T-helper 22 cell (primary cell): Measurements from ENCODE around the gene FER.
"Not testable (repeated sequence)": the region's sequence is repeated elsewhere in the genome, so short reads cannot be mapped to it uniquely, and the experiment has no call there.

Experiments
- DNase-seq: peaks from one replicate; pipeline ENCODE4 v3.0.0-alpha.2; 2020; ENCODE audit warnings: low read depth

Gene FER

DNA sequence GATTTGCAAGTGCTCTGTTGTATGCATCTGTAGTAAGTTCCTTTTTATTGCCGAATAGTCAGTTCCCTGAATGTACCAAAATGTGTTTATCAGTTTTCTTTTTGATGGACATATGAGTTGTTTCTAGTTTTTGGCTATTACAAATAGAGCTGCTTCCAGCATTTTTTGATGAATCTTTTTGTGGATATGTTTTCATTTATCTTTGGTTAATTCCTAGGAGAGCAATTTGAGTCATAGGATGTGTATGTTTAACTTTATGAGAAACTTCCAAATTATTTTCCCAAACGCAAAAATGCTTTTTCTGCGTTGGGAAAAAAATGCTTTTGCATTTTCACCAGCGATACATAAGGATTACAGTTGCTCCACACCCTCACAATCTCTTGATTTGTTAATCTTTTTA is 287.7 kb downstream of the FER start:
- DNase-seq: no peak

DNA sequence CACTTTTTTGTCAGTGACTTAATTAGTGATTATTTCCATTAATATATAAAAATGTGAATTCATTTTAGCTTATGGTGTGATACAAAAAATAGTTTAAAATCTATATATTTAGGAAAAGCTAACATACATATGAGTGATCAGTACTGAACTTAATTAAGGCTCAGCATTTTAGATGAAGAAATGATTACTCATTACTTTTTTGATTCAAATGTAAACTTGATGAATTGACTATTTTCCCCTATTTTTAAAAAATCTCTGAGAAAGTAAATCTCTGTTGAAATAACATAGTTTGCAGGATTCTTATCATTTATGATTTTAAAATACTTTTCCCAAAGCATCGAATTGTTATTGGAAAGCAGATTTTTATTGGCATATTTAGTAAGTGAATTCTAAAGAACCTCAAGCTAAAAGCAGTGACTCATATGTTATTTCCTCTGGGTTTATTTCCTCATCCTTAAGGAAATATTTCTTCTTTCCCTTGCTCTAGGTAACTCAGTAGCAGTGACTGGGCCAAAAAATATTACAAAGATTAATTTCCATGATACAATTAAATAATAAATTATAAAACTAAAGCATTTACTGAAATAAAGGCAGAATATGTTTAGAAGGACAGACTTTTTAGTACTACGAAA is 290.6 kb downstream of the FER start:
- DNase-seq: no peak

DNA sequence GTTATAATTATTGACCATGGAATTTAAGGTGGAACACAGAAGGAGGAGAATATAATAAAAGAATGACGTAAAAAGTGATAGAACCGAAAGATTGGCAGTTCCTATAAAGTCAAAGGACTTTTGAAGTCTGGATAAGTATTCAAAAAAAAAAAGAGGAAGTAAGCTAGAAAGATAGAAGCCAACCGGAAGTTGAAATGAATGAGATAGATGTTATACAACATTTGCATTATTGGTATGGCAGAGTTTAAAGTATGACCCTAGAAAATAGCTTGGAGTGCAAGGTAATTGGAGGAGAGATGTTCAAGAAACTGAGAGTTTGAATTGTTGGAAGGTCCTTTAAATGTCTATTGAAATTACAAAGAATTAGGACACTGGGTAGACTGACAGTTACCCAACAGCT is 293.6 kb downstream of the FER start:
- DNase-seq: no peak

DNA sequence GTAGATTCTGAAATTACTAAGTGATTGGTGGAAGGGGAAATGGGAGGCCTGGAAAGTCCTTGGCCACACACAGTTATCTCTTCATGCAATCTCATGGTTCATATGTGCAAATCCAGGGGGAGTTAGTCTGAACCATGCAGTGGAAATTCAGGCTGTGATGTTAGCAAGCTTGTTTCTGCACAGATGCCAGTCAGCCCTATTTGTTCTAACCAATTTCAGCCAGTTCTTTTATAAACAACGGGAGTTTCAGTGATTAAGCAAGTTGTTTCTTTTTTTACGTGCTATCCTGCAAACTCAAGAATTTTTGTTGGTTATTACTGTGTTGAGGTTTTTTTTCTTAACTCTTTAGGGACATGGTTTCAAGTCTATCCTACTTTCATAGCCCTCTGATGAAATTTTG is 298.0 kb downstream of the FER start:
- no peak for DNase-seq

DNA sequence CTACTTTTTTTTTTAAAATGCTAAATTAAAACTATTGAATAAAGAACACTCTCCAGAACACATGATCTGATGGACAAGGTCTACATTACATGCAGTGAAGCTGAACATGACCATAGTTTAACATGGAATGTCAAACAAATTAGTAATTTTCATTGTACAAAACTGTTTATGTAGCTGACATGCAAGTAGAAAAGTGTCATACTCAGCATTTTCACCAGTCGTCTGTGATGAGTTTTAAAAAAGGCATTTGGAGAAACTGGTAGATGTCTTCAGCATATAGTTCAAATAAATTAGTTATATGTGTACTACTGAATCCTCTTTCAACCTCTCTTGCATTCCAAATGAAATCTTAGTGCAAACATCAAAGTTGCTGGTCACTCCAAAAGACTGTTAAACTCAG is 301.9 kb downstream of the FER start:
- no peak for DNase-seq

DNA sequence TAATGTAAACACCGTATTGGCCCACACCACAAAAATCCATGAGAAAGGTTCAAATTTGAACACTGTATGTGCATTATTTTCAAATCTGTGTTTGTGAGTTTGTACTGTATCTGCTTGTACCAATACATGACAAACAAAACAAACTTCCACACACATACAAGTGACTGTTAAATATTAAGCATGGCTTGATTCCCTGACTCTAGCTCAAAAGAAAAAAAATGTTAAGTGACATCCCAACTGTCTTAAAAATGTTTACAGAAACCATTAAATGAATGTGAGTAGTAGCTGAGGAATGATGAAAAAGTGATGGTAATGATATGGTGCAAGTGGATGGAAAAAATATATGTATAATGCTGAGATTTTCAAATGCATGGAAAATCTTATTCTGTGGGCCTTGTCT is 302.6 kb downstream of the FER start:
- DNase-seq: not testable (repeated sequence)

DNA sequence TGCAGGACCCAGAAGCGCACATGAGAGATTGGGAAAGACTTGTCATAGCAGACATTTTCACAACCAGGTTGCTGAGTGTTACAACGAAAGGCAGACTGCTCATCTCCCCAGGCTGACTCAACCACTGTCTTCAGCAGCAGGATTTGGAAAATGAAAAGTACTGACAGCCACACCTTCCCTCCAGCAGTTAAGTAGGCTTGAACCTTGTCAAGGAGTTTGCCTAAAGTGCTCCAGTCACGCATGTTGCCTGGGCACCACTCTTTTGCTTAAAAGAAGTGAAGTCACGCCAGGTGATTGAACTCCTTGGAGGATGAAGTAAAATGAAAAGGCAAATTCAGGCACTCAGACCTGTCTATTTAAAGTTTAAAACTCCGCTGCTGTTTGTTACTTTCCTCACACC is 304.5 kb downstream of the FER start:
- DNase-seq: not testable (repeated sequence)

DNA sequence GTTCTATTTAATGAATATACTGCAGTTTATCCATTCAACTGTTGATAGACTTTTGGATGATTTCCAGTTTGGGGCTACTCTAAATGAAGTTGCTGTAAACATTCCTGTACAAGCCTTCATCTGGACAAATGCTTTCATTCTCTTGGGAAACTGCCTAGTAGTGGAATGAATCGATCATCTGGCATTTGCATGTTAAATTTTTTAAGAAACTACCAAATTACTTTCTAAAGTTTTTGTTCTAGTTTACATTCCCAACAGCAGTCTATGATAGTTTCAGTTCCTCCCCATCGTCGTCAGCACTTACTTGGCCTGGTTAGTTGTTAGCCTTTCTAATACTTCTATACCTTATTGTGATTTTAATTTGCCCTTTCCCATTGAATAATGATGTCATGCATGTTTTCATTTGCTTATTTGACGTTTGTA is 306.3 kb downstream of the FER start:
- no peak for DNase-seq

DNA sequence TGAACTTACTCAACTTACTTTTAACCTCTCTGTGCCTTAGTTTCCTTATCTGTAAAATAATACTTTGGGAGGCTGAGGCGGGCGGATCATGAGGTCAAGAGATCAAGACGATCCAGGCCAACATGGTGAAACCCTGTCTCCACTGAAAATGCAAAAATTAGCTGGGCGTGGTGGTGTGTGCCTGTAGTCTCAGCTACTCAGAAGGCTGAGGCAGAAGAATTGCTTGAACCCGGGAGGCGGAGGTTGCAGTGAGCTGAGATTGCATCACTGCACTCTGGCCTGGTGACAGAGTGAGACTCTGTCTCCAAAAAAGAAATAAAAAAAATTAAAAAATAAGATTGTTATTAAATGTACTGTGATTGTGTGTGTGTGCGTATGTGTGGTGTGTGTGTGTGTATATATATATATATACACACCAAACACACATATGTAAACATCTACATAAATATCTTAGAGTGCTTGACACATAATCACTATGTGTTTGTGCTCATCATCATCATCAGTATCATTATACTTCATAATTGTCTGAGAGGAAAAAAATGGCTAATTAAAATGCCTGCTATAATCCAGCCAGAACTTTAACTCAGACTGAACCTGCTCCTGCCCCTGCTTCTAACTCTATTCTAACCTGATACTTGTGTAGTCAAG is 312.8 kb downstream of the FER start:
- no peak for DNase-seq

DNA sequence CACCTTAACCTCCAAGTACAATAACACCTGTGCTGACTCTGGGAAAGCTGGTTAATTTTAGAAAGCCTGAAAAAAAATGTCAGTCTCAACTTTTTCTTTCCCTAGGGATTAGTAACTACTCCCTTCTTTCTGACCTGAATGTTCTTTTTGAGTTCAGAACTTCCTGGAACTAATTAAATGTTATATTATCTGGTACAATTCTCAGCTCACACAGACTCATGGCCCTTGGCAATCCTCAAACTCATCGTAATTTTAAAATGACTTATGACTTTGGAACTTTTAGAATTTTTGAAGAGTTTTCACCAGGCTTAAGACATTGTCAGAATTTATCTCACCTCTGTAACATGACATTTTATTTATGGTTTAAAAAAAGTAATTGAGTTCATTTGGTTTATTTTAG is 315.0 kb downstream of the FER start:
- DNase-seq: no peak

DNA sequence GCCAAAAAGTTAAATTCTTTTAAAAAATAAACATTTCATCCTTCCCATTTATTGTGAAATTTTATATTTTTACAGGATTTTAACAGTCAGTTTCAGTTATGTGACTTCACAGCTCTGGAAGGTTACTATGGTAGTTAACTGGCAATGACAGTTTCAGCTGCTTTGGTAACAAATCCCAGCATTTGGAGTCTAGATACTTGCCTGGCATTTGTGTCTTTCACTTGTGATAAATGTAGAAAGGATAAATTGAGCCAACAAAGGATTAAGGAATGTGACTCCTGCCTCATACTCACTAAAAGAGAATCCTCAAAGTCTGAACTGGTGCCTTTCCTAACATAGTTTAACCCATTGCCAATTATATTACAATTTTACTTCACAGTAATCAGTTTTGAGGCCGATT is 315.5 kb downstream of the FER start:
- no peak for DNase-seq

DNA sequence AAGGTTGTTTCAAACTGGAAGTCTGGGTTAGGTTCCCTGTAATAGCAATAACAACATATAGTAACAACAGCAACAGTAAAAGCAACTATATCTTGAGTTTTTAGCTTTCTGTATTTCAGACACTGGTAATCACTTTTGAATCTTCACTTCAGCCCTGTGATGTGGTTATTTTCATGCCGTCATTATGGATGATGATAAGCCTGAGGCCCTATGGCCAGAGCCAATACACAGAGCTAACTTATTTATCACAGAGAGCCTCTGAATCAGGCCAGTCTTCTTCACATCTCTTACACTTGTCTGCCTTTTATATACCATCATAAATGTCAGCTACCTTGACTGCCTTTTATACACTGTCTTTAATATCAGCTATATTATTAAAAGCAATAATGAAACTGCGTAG is 329.0 kb downstream of the FER start:
- no peak for DNase-seq

DNA sequence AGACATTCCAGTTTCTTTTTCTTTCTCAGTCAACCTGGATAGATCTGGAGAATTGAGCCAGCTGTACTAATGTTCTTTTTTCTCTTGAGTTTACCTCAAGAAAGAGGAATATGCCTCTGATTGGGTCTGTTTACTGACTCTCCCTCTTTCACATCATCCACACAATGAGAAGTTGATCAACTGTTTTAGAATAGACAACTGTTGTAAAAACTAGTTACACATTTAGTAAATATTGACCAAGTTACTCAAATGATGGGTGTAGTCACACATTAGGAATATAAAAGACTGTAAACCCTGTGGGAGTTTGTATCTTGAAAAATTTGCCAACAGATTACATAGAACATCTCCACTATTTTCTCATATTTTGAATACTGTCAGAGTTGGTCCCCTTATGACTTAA is 330.8 kb downstream of the FER start:
- no peak for DNase-seq

DNA sequence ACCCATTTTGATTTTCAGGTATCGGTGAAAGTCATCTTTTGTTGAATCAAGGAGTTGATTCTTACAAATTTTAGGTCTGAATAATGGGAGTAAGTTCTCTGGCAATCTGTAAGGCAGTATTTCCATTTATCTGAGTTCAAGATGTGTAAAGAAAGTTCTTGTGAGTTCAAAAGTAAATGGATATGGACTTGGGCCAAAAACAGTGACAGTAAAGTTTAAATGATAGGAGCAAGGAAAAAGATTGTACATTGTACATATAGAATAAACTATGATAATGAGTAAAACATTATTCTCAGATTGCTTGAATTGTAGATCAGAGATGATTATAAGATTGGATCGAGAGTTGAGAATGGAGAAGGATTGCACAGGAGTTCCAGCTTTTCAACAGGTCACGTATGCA is 332.8 kb downstream of the FER start:
- DNase-seq: no peak

DNA sequence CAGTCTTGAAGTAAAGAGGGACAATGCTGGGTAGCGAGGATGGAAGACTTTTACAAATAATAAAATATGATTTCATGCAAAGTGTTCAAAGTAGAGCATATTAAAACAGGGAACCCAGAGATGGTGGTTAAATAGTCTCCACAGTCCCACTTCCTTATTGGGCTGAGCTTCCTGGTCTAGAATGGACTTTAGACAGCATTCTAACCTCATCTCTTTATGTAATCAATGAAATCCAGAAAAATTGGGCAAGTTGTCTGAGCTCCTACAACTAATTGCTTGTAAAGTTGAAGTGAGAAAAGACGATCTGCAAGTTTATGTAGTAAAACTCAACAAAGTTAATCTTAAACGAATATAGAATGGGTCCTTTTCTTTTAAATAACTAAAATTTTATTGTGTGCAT is 333.2 kb downstream of the FER start:
- DNase-seq: no peak

DNA sequence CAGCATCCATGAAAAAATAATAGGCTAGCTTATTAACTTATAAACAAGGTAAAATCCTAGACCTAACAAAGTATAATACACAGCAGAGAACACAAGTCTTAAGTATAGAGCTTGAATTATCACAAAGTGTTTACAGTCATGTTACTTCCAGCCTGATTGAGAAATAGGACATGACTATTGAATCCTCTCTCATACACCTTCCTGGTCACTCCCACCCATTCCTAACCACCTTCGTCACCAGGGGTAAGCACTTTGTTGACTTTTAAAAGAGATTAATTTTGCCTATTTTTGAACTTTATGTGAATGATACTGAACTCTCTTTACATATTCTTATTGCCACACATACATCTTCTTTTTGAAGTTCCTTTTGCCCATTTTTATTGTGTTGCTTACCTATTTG is 336.2 kb downstream of the FER start:
- DNase-seq: no peak

DNA sequence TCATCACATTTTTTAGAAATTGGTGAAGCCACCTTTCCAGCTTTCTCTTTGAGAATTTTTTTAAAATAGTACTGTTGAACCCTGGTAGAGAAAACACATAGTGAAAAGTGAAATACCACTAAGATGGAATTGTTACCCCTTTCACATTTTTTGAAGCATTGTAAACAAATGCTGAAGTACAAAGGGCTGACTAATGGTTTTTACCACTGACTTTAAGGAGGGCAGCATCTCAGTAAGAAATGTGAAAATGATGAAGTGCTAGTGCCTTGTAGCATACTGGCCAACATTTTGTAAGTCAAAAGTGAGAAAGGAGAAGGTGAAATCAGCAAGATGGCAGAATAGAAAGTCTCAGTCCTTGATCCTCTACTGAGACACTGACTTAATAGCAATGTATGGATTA is 341.5 kb downstream of the FER start:
- no peak for DNase-seq

DNA sequence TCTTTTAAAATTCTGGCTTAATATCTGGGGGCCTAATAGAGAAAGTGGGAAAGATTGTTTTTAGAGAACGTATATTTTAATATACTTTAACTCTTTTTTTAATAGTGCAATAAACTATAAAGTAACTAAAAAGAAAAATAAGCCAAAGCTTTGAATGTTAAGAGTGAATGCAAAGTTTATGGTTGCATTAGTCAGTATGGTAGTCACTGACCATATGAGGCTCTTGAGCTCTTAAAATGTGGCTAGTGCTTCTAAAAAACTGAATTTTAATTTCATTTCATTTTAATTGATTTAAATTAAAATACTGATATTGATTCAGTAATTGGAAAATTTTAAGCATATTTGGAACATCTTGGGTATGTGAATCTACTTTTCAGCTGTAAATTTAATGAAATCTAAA is 351.4 kb downstream of the FER start:
- DNase-seq: no peak

DNA sequence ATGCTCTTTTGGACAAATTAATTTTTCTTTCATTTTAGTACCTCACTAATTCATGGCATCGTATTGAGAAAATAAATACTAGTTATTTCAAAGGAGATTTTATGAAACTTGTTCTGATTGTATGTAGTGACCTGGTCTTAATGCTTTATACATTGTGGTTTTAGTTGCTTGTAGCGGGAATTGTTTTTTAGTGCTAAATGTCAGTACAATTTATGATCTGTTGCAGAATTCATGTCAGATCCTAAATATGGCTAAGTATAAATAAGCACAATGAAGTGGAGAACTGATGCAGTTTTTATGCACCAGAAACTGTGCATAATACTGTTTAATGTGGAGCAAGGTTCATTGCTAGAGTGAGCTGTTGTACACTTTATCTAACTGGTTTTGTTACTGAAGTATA is 353.3 kb downstream of the FER start:
- no peak for DNase-seq

DNA sequence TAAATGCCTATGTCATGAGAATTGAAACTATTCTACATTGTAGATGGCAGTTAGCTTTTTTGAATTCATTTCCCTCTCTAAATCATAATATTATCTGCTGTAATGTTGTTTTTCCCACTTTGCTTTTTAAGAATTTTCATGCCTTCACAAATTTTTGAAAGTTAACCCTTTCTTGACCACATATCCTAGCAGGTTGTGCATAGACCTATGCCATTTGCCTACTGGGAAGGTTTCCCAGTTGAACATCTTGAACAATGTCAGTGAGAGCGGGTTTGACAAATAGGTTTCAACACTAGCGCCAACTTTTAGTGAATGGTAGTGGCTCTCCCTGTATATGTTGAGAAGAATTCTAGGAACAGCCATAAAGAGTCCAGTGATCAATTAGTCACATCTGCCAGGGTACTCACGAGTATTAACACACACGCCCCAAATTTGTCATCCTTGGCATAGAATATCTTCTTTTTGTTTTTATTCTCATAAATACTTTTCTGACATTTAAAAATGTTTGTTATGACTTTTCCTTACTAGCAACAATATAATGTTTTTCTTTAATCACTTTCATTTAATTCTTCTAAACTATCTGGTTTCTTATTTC is 354.5 kb downstream of the FER start:
- DNase-seq: no peak

DNA sequence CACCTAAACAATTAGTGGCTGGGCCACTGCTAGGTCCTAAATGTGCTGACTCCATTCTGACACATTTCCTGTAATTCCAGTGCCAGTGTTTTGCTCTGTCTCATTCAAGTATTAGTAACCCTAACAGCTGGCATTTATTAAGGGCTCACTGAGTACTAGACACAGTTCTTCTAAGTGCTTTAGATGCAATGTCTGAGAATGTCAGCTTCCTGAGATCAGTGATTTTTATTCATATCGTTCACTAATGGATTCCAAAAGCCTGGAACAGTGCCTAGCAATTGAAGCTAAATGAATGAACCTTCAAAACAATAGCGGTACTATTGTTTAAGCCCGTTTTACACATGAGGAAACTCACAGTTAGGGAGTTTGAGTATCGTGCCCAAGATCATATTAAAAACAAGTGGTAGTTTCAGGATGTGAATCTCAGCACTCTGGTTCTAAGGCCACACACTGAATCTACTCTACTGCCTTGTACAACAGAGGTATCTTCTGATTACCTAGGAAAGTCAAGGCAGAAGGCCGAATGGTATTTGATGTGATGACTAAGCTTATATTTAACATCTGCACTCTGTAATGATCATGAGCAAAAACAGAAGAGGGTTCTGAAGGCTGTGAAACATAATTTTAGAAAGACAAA is 358.1 kb downstream of the FER start:
- DNase-seq: no peak

DNA sequence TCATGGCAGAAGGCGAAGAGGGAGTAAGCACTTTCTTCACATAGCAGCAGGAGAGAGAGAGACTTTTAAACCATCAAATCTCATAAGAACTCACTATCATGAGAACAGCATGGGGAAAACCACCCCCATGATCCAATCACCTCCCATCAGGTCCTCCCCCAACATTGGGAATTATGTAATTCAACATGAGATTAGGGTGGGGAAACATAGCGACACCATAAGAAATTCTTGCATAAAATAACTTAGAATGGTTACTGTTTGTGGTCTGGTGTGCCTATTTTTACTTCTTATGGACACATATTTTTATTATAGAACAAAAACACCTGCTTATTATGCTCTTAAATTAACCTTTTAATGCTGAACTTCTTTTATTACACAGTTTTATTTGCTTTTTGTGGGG is 364.0 kb downstream of the FER start:
- no peak for DNase-seq

DNA sequence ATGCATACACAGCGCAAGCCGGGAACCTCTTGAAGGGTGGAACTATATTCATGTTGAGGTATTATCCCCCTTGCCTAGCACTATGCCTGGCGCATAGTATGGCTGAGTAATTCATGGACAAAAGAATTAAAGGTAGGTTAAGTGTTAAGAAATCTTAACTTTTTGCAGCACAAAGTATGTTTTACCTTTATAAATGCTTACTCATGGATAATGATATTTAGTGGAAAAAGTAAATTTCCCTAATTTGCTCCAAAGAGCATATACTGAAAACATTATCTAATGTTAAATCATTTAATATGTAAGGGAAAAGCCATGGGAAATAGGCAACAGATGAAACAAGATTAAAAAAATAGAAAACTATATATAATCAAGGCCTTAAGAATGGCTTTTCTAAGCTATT is 365.9 kb downstream of the FER start:
- no peak for DNase-seq

DNA sequence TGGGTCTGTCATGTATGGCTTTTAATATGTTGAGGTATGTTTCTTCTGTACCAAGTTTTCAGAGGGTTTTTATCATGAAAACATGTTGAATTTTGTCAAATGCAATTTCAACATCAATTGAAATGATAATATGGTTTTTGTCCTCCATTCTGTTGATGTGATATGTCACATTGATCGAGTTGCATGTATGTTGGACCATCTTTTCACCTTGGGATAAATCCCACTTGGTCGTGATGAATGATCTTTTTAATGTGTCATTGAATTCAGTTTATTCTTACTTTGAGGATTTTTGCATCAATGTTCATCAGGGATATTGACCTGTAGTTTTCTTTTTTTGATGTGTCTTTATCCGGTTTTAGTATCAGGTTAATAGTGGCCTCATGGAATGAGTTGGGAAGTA is 373.5 kb downstream of the FER start:
- no peak for DNase-seq
